Measurements from ENCODE around the gene FAM47E. TPM values are rescaled to one million over a fixed set of nuclear protein-coding genes. Genes with fewer than 3 reads are reported as not detected.
A peak's percentile ranks its signal among the peaks of the same experiment; 100 is the strongest.

The FAM47E gene
- total RNA-seq, 2 experiments from 2014 or later = 0.34 to 0.74 TPM

DNA sequence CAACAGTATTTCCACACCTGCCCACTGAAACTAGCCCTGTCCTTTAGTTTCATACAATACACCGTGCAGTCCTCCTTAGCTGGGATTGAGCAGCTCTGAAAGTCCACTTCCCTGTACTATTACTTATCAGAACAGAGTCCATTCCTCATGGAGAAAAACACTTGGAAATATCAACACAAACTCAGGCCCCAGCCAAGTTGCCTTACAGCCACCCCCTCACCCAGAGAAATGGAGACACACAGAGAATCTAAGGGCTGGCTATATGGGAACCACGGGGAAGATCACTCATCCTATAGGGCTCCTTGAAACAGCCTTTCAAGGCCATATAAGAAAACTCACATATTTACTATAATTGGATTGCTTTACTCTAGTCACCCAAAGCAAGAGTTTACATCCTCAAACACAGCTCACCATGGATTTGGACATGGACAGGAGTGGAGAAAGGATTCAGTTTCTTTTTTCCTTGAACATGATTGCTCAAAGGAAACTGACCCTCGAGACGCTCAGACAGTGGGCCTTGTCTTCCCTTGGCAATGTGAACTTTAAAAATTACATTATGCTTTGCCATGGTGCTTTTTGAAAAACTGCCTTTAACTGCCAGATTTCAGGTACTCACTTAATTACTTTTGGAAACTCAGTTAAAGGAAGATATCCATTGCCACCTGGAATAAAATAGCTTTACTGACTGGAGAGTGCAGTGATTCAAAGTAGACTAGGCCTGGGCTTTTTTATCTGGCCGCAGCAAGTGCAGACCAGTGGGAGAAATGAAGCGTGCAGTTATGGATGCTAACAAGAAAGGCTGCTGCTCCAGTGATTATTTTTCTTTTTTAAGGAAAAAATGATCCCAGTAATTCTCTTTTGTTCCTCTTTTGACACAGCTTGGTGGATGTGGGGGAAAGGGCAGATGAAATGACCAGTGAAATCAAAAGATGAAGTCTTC lies 39.5 kb upstream of the FAM47E start:
- no peaks in the 10 kb centered on the region for H3K36me3 ChIP-seq (ENCODE audit: insufficient read depth, low read length)
- ATAC-seq (ENCODE audit: poor library complexity) = no peak
- peaks cover 71% of the 10 kb centered on the region for H3K4me1 Mint-ChIP-seq (ENCODE audit: low read depth)
- H3K4me1 ChIP-seq (ENCODE audit: insufficient read depth, low read length) = peaks cover 48% of the 10 kb centered on the region
- no peak for DNase-seq
- H3K27me3 ChIP-seq (ENCODE audit: control insufficient read depth in 1 of 2, insufficient read depth in 2 of 2, low read length in 2 of 2) = no peaks in the 10 kb centered on the region
- H3K4me3 ChIP-seq (ENCODE audit: low read length) = peak overlapping the region; percentile 83
- no peaks in the 10 kb centered on the region for H3K9me3 Mint-ChIP-seq
- H3K27ac ChIP-seq (ENCODE audit: low read depth in 1 of 2, low read length in 2 of 2) = peak overlapping the region in 1 of 2 donors; percentile 79
- intact Hi-C loops (cut with DNase I, micrococcal nuclease) = loop anchor here (2.0 to 10.0 kb wide), 8 partner anchors 13 to 945 kb away; partner anchors contain the start of genes CCNG2 (in 1 of the 2), CCNI (in 1 of the 2), CDKL2 (in 1 of the 2) and NUP54 (in 1 of the 2)
- peak overlapping the region; percentile 92 for H3K4me3 Mint-ChIP-seq
- peaks cover 8% of the 10 kb centered on the region for H3K36me3 Mint-ChIP-seq (ENCODE audit: low read depth)
- CTCF ChIA-PET = interaction anchor here (1.7 kb wide), 1 partner anchor 32 kb away, joined by 5 read pairs; no protein-coding TSS in a partner anchor
- no peaks in the 10 kb centered on the region for H3K9me3 ChIP-seq (ENCODE audit: control insufficient read depth in 1 of 2, insufficient read depth in 1 of 2, low read length in 2 of 2)
- POLR2A ChIA-PET = interaction anchor here (1.1 to 2.6 kb wide), 6 partner anchors 7 to 540 kb away, joined by 3 to 18 read pairs (median 5); partner anchors contain the start of genes NUP54 and SDAD1
- no peaks in the 10 kb centered on the region for H3K27me3 Mint-ChIP-seq
- TF ChIP-seq, protein P1, sequence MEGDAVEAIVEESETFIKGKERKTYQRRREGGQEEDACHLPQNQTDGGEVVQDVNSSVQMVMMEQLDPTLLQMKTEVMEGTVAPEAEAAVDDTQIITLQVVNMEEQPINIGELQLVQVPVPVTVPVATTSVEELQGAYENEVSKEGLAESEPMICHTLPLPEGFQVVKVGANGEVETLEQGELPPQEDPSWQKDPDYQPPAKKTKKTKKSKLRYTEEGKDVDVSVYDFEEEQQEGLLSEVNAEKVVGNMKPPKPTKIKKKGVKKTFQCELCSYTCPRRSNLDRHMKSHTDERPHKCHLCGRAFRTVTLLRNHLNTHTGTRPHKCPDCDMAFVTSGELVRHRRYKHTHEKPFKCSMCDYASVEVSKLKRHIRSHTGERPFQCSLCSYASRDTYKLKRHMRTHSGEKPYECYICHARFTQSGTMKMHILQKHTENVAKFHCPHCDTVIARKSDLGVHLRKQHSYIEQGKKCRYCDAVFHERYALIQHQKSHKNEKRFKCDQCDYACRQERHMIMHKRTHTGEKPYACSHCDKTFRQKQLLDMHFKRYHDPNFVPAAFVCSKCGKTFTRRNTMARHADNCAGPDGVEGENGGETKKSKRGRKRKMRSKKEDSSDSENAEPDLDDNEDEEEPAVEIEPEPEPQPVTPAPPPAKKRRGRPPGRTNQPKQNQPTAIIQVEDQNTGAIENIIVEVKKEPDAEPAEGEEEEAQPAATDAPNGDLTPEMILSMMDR (IDR thresholded peaks at IDR 0.05) = no peak
- peak overlapping the region; percentile 95 for H3K27ac Mint-ChIP-seq

GRCh38 chr4:76212851-76213414 lies 38.6 kb upstream of the FAM47E start:
- H3K4me3 ChIP-seq (ENCODE audit: low read length) = peak overlapping the region; percentile 83
- TF ChIP-seq, protein P1 (IDR thresholded peaks at IDR 0.05) = no peak
- Mint-ChIP-seq H3K4me1 (ENCODE audit: low read depth) (peaks cover 62% of the 10 kb centered on the region), H3K27ac (peak overlapping the region; percentile 95), H3K27me3 (no peaks in the 10 kb centered on the region), H3K36me3 (ENCODE audit: low read depth) (peaks cover 8% of the 10 kb centered on the region), H3K9me3 (no peaks in the 10 kb centered on the region), H3K4me3 (peak overlapping the region; percentile 92)
- no peaks in the 10 kb centered on the region for H3K9me3 ChIP-seq (ENCODE audit: control insufficient read depth in 1 of 2, insufficient read depth in 1 of 2, low read length in 2 of 2)
- H3K4me1 ChIP-seq (ENCODE audit: insufficient read depth, low read length) = peaks cover 48% of the 10 kb centered on the region
- ChIA-PET CTCF (no interaction called here), POLR2A (interaction anchor here (0.9 to 2.6 kb wide), 11 partner anchors 8 to 1608 kb away, joined by 3 to 18 read pairs (median 4); partner anchors contain the start of genes NUP54 and SDAD1)
- peak overlapping the region; percentile 76 to 79 for H3K27ac ChIP-seq (ENCODE audit: low read depth in 1 of 2, low read length in 2 of 2)
- DNase-seq (peak in 12 of 14 experiments; percentile 10 to 85 (median 44)), ATAC-seq (ENCODE audit: poor library complexity) (peak; percentile 52)
- no peaks in the 10 kb centered on the region for H3K27me3 ChIP-seq (ENCODE audit: control insufficient read depth in 1 of 2, insufficient read depth in 2 of 2, low read length in 2 of 2)
- intact Hi-C loops (cut with DNase I, micrococcal nuclease) = loop anchor here (2.0 to 10.0 kb wide), 7 partner anchors 14 to 944 kb away; partner anchors contain the start of genes CCNG2 (in 1 of the 2), CCNI (in 1 of the 2), CDKL2 (in 1 of the 2) and NUP54 (in 1 of the 2)
- no peaks in the 10 kb centered on the region for H3K36me3 ChIP-seq (ENCODE audit: insufficient read depth, low read length)

Measured in CD4-positive, alpha-beta T cell (primary cell).